Posterior cingulate gyrus (tissue), 11 donors: ENCODE measurements around the gene FOXP1.
"Not testable (repeated sequence)": the region's sequence is repeated elsewhere in the genome, so short reads cannot be mapped to it uniquely, and the experiment has no call there.

ENCODE experiments used
- DNase-seq, 10 donors: peaks; one replicate each; pipeline versions ENCODE4 v3.0.0 to v3.0.0-alpha.2; 2020 to 2021; ENCODE audit warnings: mixed read lengths in 3 of 10
- intact Hi-C: fragments of 100-400 bp; cut with DNase I; formaldehyde crosslinking; loops from one replicate; pipeline ENCODE4 v1.15.1; 2023

Gene FOXP1

DNA sequence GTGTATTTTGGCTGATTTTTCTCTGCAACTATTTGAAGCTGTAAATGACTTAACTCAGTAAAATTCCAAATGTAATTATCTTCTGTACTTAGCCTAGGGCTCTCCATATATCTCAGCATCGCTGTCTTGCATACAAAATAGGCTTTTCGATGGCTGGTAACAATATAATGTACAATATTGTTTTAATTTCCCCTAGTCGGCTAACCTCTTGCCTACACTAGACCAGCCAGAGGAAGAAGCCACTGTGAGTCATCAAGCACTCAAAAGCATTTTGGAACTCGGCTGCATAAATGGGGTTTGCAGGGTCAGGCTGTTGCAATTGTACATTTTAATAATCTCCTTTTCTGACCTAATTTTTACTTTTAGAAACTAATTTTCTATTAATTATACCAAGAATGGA is 583.8 kb downstream of the FOXP1 start:
- no peak for DNase-seq
- intact Hi-C loops, result loop anchor here (10.0 kb wide), 1 partner anchor 305 kb away; no protein-coding TSS in a partner anchor

DNA sequence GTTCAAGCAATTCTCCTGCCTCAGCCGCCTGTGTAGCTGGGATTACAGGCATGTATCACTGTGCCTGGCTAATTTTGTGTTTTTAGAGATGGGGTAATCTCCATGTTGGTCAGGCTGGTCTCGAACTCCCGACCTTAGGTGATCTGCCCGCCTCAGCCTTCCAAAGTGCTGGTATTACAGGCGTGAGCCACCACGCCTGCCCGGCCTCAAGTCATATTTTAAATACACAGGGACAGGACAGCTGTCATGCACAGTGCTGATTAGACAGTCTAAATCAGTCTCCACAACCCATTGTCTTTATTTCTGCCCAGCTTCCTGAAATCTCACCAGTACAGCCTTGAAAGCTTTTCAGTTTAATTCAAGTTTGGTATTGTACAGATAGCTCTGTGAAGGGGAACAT is 587.4 kb downstream of the FOXP1 start:
- DNase-seq, result no peak
- intact Hi-C loops, result no loop called here

DNA sequence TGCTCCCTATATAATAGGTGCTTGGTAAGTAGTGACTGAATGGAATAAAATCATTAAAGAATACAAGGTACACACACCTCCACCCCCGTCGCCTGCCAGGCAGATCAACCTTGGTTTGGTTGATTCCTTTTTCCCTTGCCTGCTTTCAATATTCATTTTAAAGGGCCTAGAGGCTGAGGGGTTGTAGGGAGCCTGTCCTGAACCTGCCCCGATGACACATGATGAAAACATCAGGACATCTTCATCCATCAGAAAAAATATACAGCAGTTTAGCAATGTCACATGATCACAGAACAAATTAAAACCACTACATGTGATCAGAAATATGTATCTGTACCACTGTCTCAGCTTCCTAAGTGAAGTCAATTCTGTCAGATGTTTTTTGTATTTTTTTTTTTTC is 588.9 kb downstream of the FOXP1 start:
- no peak for DNase-seq
- intact Hi-C loops, result no loop called here

DNA sequence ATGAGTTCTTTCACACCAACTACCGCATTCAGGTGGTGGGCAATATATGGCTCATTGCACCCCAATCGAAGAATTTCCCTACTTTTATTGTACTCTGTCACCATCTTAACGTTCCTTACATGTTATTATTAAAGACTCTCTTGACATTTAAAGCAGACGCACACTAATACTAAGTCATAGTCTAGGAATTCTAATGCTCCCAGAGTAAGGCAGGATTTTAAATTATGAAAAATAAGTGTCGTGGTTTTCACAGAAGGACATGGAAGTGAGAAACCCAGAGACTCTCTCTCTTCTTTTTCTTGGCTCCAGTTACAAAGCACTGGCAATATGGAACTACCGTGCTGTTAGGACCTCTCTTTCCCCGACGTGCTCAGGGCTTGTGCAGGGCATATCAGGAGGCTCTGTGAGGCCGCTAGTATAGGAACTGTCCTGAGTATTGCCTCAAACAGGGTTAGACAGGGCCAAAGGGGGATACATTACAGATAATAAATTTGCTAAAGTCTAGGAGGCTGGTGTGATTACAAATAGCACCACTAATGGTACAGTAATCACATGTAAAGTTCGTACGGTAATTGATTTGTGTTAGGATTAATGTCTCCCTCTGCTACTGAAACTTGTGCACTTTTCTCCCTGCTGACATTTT is 590.8 kb downstream of the FOXP1 start:
- intact Hi-C loops, result no loop called here
- no peak for DNase-seq

DNA sequence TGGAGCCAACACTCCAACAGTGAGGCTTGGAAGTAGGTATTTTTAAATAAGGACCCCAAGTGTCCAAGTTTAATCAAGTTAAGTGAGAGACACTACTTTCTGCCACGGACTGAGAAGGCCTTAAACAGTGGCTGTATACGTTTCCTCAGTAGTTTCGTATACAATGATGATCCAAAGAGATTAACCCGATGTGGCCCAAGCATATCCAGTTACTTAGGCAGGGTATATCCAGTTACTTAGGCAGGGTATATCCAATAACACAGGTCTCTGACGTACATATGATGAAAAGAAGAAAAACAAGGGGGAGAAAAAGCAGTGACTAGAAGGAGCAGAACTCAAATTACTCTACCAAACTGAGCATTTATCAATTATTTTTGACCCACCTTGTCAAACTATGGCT is 591.4 kb downstream of the FOXP1 start:
- intact Hi-C loops, result no loop called here
- DNase-seq, result no peak

DNA sequence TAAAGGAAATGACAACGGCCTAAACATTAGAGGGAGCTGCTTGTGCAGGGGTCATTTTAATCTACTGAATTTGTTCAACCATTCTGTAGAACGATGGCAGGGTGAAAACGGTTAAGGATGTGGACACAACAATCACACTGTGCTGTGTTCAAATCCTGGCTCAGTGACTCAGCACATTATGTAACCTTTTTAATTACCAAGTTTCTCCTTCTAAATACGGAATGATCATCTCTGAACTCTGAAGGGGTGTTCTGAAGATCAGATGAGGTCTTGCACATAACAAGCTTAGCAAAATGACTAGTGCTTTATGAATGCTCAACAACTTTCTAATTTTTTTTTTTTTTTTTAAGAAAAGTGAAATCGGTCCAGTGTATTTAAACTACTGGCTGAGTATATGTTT is 592.8 kb downstream of the FOXP1 start:
- intact Hi-C loops, result no loop called here
- DNase-seq, result no peak

DNA sequence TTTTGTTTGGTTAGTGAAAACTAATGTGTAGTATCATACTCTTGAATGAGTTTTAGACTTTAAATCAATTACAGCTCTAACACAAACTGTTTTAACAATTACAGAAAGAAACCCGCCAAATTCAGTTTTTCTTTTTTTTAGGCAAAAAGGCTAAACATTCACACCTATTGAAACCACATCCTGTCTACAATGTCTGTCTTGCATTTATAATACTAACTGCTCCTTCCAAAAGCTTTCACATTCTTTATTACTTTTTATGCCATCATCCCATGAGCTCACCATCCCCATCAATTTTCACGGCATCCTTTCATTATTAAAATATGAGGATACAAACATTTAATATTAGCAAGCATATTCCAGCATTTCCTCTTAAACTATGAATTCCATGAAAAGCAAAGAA is 593.3 kb downstream of the FOXP1 start:
- intact Hi-C loops, result no loop called here
- no peak for DNase-seq

DNA sequence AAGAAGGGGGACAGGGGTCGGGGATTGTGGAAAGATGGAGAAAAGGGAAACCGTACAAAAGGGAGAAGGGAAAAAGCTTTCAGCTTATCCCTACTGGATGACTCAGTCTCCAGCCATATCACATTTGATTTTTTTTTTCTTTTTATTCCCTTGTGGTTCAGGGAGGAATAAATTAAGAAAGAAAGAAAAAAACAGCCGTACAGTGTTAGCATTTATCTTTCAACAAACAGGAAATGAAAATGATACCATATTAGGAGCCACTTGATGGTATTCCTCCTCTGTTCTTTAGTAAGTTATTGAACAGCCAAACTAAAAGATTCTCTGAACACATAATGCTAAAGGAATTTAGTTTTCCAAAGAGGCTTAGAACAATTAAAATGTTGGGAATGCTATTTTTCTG is 594.4 kb downstream of the FOXP1 start:
- intact Hi-C loops, result no loop called here
- no peak for DNase-seq

DNA sequence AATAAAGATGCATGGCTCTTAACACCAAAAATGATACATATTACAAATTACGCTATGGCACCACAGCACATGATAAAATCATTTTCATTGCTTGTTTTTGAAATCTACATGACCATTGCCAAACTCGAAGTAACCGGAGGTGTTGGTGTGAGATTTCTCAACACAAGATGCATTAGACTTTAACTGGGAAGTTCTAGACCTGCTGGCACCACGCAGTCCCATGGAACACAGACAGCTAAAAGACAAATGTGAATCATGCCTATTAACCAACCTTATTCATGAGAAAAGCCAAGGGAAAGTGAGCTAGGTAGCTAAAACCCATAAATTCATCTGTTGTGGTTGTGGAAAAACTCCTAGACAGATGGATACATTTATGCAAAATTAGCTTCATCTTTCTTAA is 595.4 kb downstream of the FOXP1 start:
- intact Hi-C loops, result no loop called here
- DNase-seq, result no peak

DNA sequence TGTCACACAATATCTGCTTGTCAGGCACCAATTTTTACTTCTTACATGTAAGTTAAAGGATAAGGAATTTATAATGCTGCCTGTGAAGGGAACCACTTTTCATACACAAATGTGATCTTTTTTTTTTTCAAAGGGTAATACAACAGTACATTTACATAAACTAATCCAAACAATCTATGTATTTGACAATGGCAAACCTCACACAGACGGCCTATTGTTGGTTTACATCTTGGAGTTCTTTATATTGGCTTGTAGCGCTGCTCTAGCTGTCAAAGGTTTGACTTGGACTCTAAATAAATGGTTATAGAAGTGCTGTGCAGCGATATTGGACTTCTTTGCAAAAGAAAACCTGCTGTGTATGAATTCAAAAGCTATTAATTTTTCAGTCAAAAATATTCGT is 598.0 kb downstream of the FOXP1 start:
- intact Hi-C loops, result no loop called here
- no peak for DNase-seq

DNA sequence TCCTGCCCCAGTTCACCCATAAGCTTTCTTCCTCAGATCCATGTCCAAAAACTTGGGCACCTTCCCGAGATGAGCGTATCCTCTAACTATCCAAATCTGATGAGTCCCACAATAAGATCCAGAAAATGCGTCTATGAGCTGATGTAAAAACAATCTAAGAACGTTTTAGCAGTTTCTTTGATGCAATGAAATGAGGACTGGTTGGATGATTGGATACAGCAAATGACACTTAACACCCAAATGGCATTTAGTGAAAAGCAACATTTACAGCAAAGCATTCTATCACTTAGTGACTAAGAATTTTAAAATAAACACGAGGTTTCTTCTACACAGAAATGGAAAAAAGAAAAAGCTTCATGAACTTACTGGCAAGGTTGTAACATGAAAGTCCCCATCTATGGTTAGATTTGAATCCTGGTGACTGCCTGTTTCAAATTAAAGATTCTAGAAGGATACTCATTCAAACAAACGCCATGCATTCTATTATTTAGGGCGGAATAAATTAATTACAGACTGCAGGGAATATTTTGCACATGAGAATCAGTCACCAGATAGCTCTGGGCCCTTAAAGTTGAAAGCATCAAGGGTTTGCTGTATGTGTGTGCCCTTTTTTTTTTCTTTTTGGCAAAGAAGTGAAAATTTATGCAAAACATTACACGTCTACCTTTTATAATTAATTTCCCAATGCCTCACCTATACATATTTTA is 598.6 kb downstream of the FOXP1 start:
- intact Hi-C loops, result no loop called here
- DNase-seq, result no peak

DNA sequence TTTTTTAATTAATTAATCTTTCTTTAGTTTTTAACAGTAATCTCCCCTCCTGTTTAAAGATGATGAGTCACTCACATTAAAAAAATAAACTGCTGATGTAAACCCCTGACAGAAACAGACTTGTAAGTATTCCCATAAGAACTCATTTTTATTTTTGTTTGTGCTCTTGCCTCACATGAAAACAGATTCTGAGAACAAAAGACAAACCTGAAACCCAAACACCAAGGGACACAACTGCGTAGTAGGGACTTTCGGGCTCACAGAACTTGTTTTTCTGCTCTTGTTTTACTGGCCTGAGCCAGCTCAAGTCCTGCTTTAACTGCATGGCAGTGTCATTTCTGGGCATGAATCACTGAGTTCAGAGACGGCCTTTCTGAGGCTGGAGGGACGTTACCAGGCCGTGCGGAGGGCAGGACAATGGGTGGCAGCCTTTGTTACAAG is 600.8 kb downstream of the FOXP1 start:
- DNase-seq, result peak in 4 of 10 donors; percentile 22 to 83 (median 44)
- intact Hi-C loops, result no loop called here

DNA sequence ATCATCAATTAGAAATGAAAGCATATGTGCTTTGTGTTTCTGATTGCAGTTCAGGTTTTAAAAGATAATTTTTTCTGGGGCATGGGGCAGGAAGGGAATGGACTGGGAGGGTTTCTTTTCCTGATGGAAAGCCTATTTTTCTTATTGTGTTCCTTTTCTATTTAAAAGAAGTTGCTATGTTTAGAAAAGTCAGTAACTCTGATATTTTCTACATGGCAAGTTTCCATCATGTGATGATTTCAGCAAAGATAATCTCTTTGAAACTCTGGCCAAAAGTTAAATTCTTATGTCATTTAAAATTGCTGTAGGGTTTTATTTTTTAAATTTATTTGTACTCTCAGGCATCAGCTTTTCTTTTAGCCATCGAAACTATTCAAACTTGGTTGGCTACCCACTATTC is 601.2 kb downstream of the FOXP1 start:
- no peak for DNase-seq
- intact Hi-C loops, result no loop called here

DNA sequence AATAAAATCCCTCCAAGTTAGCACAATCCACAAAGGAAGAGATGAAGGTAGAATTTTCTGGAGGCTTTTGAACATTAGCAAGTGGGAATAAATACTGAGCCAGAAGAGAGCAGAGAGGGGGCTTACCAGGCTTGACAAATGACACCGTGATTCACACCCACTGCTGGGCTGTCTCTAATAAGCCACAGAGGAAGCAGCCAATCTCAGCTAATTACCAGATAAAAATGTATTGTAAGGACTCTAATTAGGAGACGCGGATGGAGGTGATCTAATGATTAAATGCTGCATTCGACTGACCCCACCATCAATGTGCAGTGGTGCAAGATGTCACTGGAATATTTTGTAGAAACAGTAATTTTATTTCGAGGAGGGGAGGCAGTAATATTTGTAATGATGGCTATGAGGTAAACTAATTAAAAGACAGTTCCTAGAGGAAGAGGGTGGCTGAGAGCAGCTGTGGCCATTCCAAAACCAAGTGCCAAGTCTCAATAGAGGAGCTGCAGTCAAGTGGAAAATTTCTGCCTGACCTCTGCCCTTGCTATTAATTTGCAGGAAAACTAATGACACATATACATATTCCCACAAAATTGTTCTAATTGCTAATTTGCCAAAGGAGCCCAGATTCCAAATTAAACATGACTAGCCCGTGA is 602.2 kb downstream of the FOXP1 start:
- intact Hi-C loops, result no loop called here

DNA sequence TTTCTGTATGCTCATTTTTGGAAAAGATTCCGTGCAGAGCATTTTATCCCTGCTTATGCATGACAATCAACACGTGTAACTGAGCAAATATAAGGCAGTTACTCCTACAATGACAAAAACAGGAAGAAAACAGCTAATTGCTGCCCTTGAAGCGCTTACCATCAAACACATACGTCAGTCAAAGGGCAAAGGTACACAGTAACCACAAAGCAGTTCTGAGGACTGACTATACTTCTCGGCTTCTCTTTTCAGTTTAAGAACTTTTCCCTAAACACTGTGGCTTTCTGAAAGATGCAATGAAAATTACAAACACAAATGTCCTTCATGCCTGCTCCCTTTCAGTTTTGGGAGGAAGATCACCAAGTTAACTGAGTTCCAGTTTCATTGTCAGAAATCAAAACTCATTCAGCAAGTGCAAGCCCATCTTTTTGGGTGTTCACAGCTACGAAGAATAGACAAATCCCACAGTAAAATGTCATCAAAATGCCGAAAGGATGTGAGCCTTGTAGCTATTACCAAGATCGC is 602.8 kb downstream of the FOXP1 start:
- intact Hi-C loops, result no loop called here
- no peak for DNase-seq

More for the DNA sequence above, 602.2 kb downstream of the FOXP1 start:
- DNase-seq, result no peak

DNA sequence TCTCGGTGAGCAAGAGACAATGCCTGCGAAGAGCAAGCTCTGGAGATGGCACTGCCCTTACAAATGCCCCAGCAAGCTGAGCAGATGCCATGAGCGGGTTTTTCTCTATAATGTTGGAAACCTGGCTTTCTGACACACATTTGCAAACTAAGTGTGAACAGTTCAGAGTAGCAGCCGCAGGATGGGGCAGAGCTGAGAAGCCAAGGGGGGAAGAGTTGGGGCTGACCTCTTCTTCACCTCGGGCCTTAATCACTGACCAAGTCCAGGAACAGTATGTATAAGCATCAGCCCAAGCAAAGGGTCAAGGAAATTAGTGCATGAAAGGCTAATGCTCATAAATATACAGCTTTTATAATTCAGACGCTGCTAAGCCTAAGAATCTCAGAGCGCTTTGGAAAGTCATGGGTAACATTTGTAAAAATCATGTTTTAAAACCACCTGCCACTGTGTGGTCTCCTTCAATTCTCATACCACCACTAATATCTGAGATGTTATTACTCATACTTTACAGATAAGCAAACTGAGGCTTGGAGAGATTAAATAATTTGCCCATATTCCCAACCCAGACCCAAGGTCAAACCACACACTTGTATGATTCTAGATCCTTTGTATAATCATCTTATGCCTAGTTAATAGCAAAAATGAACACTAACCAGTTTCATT is 603.4 kb downstream of the FOXP1 start:
- intact Hi-C loops, result no loop called here
- no peak for DNase-seq

DNA sequence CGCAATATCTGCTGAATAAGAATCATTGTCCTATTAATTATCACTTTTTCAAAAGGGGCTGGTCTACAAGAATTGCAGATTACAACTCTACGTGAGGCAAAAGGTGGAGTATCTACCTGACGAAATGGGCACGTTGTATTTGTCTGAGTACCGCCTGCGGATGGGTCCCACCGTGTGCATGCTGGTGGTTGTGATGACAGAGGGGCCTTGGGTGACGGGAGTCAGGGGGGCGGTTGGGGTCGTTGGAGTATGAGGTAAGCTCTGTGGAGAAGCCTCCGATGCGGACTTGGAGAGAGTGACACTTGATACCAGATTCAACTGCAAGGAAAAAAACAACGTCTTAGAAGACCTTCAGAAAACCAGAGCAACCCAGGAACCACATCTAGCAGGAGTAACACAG is 605.8 kb downstream of the FOXP1 start:
- intact Hi-C loops, result no loop called here
- DNase-seq, result no peak

DNA sequence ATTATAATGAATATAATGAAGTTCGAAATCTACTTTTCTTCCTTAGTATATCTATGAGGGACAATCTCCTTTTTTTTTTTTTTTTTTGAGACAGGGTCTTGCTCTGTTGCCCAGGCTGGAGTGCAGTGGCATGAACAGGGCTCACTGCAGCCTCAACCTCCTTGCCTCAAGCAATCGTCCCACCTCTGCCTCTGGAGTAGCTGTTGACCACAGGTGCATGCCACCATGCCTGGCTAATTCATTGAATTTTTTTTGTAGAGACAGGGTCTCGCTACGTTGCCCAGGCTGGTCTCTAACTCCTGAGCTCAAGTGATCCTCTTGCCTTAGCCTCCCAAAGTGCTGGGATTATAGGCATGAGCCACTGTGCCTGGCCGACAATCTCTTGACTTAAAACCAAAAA is 607.5 kb downstream of the FOXP1 start:
- DNase-seq, intact Hi-C loops: not testable (repeated sequence)

DNA sequence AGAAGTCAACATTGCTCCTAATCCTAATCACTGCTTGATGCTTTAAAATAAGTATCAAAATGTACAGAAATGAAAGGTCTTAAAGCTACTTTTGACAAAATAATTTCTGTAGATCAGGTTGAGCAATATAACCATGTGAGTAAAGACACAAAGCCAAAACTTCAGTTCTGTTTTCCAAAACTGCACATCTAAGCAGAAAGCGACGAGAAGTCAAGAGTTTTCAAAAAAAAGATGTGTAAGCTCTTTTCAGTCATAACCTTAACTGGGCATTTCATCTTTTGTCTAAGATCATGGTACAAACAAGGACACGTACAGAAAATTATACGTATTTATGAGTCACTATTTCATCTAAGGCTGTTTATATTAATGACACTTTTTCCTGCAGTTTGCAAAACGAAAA is 608.8 kb downstream of the FOXP1 start:
- intact Hi-C loops, result no loop called here
- no peak for DNase-seq

DNA sequence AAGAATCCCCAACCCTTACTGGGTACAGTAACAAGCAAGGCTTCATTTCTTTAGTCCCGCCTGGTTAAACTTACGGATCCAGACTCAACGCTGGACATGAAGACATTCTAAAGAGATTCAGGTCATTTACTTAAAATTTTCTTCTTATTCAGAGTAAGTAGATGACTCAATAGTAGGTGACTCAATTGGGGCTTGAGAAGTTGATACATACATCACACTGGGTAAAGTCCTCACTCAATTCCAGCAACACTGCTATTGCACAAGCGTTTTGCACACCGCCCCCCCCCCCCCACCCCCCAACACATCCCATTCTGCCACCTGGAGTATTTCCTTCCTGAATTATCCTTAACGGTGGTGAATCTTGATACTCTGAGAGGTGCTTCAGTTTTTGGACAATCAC is 610.0 kb downstream of the FOXP1 start:
- intact Hi-C loops, result no loop called here
- DNase-seq, result no peak

DNA sequence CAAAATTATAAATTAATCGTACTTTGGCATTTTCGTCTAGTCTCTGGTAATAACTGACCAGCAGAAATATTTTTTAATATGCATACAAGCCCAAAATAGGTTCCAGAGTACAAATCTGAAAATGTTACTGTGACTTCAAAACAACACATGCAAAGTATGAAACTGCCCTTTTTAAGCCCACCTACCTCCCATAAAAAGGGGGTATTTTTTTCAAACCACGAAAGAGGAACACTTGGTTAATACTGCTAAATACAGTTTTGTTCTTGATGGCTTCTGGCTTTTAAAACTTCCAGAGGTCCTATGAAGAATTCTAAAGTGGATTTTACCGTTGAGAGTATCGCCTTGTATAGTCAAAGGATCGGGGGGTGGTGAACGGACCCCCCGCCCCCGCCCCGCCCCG is 610.7 kb downstream of the FOXP1 start:
- no peak for DNase-seq
- intact Hi-C loops, result no loop called here
